Smooth muscle cell (in vitro differentiated cells): ENCODE measurements around the gene CACNA1B. TPM values are rescaled to one million over a fixed set of nuclear protein-coding genes. Genes with fewer than 3 reads are reported as not detected.

Experiments
- DNase-seq: peaks from one replicate; lab custom pipeline; 2025; ENCODE audit not compliant: unreplicated experiment; lab: John Stamatoyannopoulos, UW
- H2AFZ ChIP-seq: fragments of 200-600 bp; sonication (generic); 2 replicates; pipeline ENCODE4 v1.6.0; 2016; ENCODE audit warnings: antibody characterized with exemption, low read depth, mild to moderate bottlenecking
- H3F3A ChIP-seq: fragments of 200-600 bp; sonication (generic); 2 replicates; pipeline ENCODE4 v1.6.0; 2017; ENCODE audit warnings: antibody characterized with exemption, low read depth
- H3K27ac ChIP-seq: fragments of 200-600 bp; sonication (generic); 2 replicates; pipeline ENCODE4 v1.5.1; 2016; ENCODE audit warnings: low read depth, mild to moderate bottlenecking
- H3K27me3 ChIP-seq: fragments of 200-600 bp; sonication (generic); 2 replicates; pipeline ENCODE4 v1.6.1; 2016; ENCODE audit warnings: low read depth, mild to moderate bottlenecking
- H3K36me3 ChIP-seq: fragments of 200-600 bp; sonication (generic); 2 replicates; pipeline ENCODE4 v1.5.1; 2016; ENCODE audit warnings: low read depth
- H3K4me1 ChIP-seq: fragments of 200-600 bp; sonication (generic); 2 replicates; pipeline ENCODE4 v1.5.1; 2016; ENCODE audit warnings: low read depth
- H3K4me2 ChIP-seq: fragments of 200-600 bp; sonication (generic); 2 replicates; pipeline ENCODE4 v1.6.0; 2016; ENCODE audit warnings: mild to moderate bottlenecking
- H3K4me3 ChIP-seq: fragments of 200-600 bp; sonication (generic); 2 replicates; pipeline ENCODE4 v1.5.1; 2016; ENCODE audit warnings: mild to moderate bottlenecking
- H3K79me2 ChIP-seq: fragments of 200-600 bp; sonication (generic); 2 replicates; pipeline ENCODE4 v1.6.0; 2016; ENCODE audit warnings: low read depth, mild to moderate bottlenecking
- H3K9ac ChIP-seq: fragments of 200-600 bp; sonication (generic); 2 replicates; pipeline ENCODE4 v1.6.0; 2016; ENCODE audit warnings: low read depth
- H3K9me3 ChIP-seq: fragments of 200-600 bp; sonication (generic); replicated peaks from 2 replicates; pipeline ENCODE4 v1.5.1; 2016; ENCODE audit warnings: low read depth
- H4K20me1 ChIP-seq: fragments of 200-600 bp; sonication (generic); 2 replicates; pipeline ENCODE4 v1.6.0; 2016; ENCODE audit warnings: low read depth
- WGBS: methylation state at CpG from one replicate; pipeline ENCODE4 v1.1.7; 2016; ENCODE audit warnings: low lambda C conversion rate; 5-methylcytosine and 5-hydroxymethylcytosine counted together
- polyA plus RNA-seq: library from polyadenylated mRNA; unstranded; fragments of >200 nt; fragmentation: Nextera tagmentation; extraction: Ambion mirVana; gene quantifications from 2 replicates; pipeline ENCODE4 v1.2.1, GENCODE V29; 2016
- total RNA-seq: library from RNA; depleted of rRNA; stranded (reverse); fragments of >200 nt; gene quantifications from 2 replicates; pipeline ENCODE4 v1.2.3, GENCODE V29; 2014
- TF ChIP-seq, protein P1 (sequence below): fragments of 200-600 bp; sonication (generic); IDR thresholded peaks from 2 replicates; pipeline ENCODE4 v1.5.1; 2017; ENCODE audit warnings: borderline replicate concordance, mild to moderate bottlenecking, antibody characterized with exemption; ENCODE audit not compliant: insufficient read depth, poor library complexity, severe bottlenecking

Gene CACNA1B
- total and polyA plus RNA-seq, 2 experiments from 2014 or later, result 0.09 to 0.23 TPM

DNA sequence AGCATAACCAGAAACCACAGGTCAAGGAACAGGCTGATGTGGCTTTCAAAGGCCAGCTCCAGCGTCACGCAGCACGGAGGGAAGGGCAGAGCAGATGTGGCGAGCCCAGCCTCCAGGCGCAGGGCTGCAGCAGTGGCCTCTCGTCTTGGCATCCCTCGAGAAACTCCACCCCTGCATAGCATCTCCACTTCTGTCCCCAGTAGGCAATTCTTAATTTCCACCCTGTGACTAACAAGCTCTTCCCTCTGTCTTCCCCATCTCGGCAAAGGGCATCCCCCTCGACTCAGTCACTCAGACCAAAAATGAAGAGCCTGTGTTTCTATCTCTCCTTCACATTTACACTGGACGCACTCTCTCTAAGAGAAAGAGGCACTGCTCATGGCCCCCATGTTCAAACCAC lies 1.7 kb upstream of the CACNA1B start:
- H3K4me3 ChIP-seq, result no peak overlapping the region
- WGBS, result 96% methylated on average over 10 of the region's 10 CpGs
- no peaks in the 10 kb centered on the region for H3K36me3 ChIP-seq

DNA sequence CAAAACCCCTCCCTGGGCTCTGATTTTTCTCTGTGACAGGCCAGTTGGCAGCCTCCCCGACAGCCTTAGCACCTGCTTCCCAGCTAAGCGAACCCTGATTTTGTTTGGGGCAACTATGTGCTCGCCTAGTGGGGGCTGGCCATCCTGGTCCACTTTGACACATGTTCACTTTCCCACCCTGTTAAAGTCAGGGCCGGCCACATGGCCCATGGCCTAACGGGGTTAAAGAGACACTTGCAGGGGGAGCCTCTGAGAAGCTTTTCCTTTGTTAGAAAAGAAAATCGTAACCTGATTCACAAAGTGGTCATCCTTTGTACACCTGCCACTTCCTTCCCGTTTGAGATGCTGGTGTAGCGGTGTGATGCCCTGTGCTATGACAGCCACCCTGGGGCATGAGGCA lies 1.3 kb upstream of the CACNA1B start:
- H3K27ac ChIP-seq, result no peak overlapping the region
- no peak for DNase-seq
- no peaks in the 10 kb centered on the region for H3K36me3 ChIP-seq
- no peak overlapping the region for H3K4me3 ChIP-seq
- H4K20me1 ChIP-seq, result no peaks in the 10 kb centered on the region
- H3K79me2 ChIP-seq, result no peaks in the 10 kb centered on the region
- WGBS, result 87% methylated on average over 8 of the region's 8 CpGs
- no peaks in the 10 kb centered on the region for H3K9me3 ChIP-seq
- TF ChIP-seq, protein P1, sequence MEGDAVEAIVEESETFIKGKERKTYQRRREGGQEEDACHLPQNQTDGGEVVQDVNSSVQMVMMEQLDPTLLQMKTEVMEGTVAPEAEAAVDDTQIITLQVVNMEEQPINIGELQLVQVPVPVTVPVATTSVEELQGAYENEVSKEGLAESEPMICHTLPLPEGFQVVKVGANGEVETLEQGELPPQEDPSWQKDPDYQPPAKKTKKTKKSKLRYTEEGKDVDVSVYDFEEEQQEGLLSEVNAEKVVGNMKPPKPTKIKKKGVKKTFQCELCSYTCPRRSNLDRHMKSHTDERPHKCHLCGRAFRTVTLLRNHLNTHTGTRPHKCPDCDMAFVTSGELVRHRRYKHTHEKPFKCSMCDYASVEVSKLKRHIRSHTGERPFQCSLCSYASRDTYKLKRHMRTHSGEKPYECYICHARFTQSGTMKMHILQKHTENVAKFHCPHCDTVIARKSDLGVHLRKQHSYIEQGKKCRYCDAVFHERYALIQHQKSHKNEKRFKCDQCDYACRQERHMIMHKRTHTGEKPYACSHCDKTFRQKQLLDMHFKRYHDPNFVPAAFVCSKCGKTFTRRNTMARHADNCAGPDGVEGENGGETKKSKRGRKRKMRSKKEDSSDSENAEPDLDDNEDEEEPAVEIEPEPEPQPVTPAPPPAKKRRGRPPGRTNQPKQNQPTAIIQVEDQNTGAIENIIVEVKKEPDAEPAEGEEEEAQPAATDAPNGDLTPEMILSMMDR, result no peak
- H2AFZ ChIP-seq, result no peak overlapping the region
- H3K9ac ChIP-seq, result no peak overlapping the region
- H3K4me2 ChIP-seq, result no peak overlapping the region
- H3K4me1 ChIP-seq, result peaks cover 4% of the 10 kb centered on the region
- peaks cover 45% of the 10 kb centered on the region for H3K27me3 ChIP-seq
- H3F3A ChIP-seq, result no peaks in the 10 kb centered on the region

More for the DNA sequence above, 1.7 kb upstream of the CACNA1B start:
- DNase-seq, result no peak
- no peaks in the 10 kb centered on the region for H3K9me3 ChIP-seq
- H3K27me3 ChIP-seq, result peaks cover 45% of the 10 kb centered on the region
- H3F3A ChIP-seq, result no peaks in the 10 kb centered on the region
- H3K27ac ChIP-seq, result no peak overlapping the region
- no peak overlapping the region for H3K9ac ChIP-seq
- H3K4me2 ChIP-seq, result no peak overlapping the region
- no peak overlapping the region for H2AFZ ChIP-seq
- no peaks in the 10 kb centered on the region for H3K79me2 ChIP-seq
- peaks cover 4% of the 10 kb centered on the region for H3K4me1 ChIP-seq
- no peaks in the 10 kb centered on the region for H4K20me1 ChIP-seq
- TF ChIP-seq, protein P1, result no peak

DNA sequence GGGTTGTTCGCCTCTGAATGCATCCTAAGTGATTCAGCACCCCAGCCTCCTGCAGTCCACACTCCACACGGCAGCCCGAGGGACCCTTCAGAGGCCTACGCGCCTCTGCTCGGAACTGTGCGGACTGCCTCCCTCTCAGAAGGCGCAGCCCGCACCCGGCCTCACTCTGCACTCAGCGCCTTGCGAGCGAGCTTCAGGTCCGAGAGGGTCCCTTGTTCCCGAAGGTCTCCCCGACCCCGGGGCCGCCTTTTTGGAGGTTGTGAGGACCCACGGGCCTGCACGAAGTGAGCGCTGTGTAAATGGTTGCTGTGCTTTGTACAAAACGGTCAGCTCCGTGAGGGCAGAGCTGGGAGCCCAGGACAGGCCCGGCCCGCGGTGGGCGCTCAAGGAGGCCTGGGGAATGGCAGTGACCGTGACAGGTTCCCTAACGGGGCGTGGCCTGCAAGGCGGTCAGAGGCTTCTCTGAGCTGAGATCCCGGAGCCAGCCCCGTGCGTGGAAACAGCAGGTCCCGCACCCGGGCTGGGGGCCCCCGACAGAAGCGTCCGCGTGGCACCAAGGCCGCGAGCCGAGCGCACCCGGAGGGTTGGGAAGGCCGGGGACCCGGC lies 698 bp upstream of the CACNA1B start:
- peaks cover 43% of the 10 kb centered on the region for H3K27me3 ChIP-seq
- no peaks in the 10 kb centered on the region for H4K20me1 ChIP-seq
- no peaks in the 10 kb centered on the region for H3K9me3 ChIP-seq
- H3K36me3 ChIP-seq, result no peaks in the 10 kb centered on the region
- TF ChIP-seq, protein P1, result no peak
- 75% methylated on average over 36 of the region's 47 CpGs for WGBS
- H3F3A ChIP-seq, result no peaks in the 10 kb centered on the region
- no peaks in the 10 kb centered on the region for H3K79me2 ChIP-seq
- no peak overlapping the region for H3K27ac ChIP-seq
- H2AFZ ChIP-seq, result no peak overlapping the region
- H3K9ac ChIP-seq, result no peak overlapping the region
- peaks cover 4% of the 10 kb centered on the region for H3K4me1 ChIP-seq
- H3K4me2 ChIP-seq, result no peak overlapping the region
- no peak for DNase-seq
- no peak overlapping the region for H3K4me3 ChIP-seq
